ENCODE measurements around the gene LSM3.

LSM3 gene

GRCh38 chr3:14156843-14157561 lies 21.6 kb upstream of the LSM3 start:
- Histone ChIP-seq H3K4me1 (ENCODE audit: low read length) (no peaks in the 10 kb centered on the region), H3K4me3 (ENCODE audit: low read length) (no peak overlapping the region), H3K36me3 (replicated peaks; ENCODE audit: insufficient read depth, low read length) (peaks cover 10% of the 10 kb centered on the region; the same call in 1 of the 2 replicates), H3K27me3 (replicated peaks; ENCODE audit: insufficient read depth, low read length) (no peaks in the 10 kb centered on the region), H3K9me2 (replicated peaks; ENCODE audit: insufficient read depth, low read length) (no peaks in the 10 kb centered on the region), H3K79me2 (ENCODE audit: low read length) (no peaks in the 10 kb centered on the region), H3K4me2 (ENCODE audit: low read depth, low read length) (no peak overlapping the region), H3K27ac (ENCODE audit: low read length) (no peak overlapping the region), H3K9ac (ENCODE audit: low read length) (no peak overlapping the region), H2AFZ (ENCODE audit: low read length) (no peak overlapping the region), H3F3A (ENCODE audit: insufficient read depth, low read length) (no peaks in the 10 kb centered on the region), H4K20me1 (ENCODE audit: insufficient read depth, low read length) (no peaks in the 10 kb centered on the region), H3K9me3 (replicated peaks; ENCODE audit: insufficient read depth, low read length) (no peaks in the 10 kb centered on the region)
- TF ChIP-seq CTCF (IDR thresholded peaks at IDR 0.05; ENCODE audit: low read length) (no peak), EZH2 (optimal IDR thresholded peaks at IDR 0.05; ENCODE audit: low read depth, low read length) (no peak)
- no peak for DNase-seq

DNA sequence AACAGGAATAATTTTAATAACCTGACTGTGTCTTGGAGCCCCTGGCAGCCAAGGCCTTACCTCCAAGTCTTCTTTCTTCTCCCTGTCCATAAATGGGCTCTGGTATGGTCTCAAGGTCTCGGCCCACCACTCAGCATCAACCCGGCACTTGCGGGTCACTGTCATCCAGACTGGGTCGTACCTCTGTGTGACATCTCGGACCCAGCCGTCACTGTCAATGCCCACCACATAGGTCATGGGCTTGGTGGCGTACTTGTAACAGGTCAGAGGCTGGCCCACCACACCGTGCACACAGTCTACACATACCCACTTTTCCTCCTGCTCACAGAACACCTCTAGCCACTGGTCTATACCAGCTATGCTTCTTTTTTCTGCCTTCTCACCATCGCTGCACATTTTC lies 20.7 kb upstream of the LSM3 start:
- H3K27me3 ChIP-seq (replicated peaks; ENCODE audit: insufficient read depth, low read length), result no peaks in the 10 kb centered on the region
- no peak overlapping the region for H3K9ac ChIP-seq (ENCODE audit: low read length)
- no peaks in the 10 kb centered on the region for H3F3A ChIP-seq (ENCODE audit: insufficient read depth, low read length)
- H3K27ac ChIP-seq (ENCODE audit: low read length), result no peak overlapping the region
- no peaks in the 10 kb centered on the region for H3K4me1 ChIP-seq (ENCODE audit: low read length)
- no peak overlapping the region for H3K4me3 ChIP-seq (ENCODE audit: low read length)
- no peak overlapping the region for H2AFZ ChIP-seq (ENCODE audit: low read length)
- H3K79me2 ChIP-seq (ENCODE audit: low read length), result no peaks in the 10 kb centered on the region
- H4K20me1 ChIP-seq (ENCODE audit: insufficient read depth, low read length), result no peaks in the 10 kb centered on the region
- H3K9me3 ChIP-seq (replicated peaks; ENCODE audit: insufficient read depth, low read length), result no peaks in the 10 kb centered on the region
- no peaks in the 10 kb centered on the region for H3K9me2 ChIP-seq (replicated peaks; ENCODE audit: insufficient read depth, low read length)
- peaks cover 10% of the 10 kb centered on the region; the same call in 1 of the 2 replicates for H3K36me3 ChIP-seq (replicated peaks; ENCODE audit: insufficient read depth, low read length)
- no peak overlapping the region for H3K4me2 ChIP-seq (ENCODE audit: low read depth, low read length)
- no peak for DNase-seq
- TF ChIP-seq CTCF (IDR thresholded peaks at IDR 0.05; ENCODE audit: low read length), result no peak
- TF ChIP-seq EZH2phosphoT487 (IDR thresholded peaks at IDR 0.05; ENCODE audit: low read length), result no peak
- TF ChIP-seq EZH2 (optimal IDR thresholded peaks at IDR 0.05; ENCODE audit: low read depth, low read length), result no peak

DNA sequence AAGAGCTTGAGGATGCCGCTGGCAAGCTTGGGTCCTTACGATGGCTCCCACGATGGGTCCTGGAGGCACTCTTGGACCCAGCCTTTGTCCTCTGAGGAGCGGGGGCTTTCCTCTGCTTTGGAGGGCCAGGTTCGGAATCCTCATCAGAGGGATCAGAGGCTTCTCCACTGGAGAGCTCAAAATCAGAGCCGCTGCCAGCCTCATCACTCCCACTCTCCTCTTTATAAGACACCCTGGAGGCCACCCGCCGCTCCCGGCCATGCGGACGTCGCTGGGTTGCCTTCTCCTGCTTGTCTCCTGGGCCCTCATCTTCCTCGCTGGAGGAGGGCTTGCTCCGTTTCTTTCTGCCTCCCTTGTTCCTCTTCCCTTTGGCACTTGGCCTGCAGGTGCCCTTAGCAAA lies 20.2 kb upstream of the LSM3 start:
- H3K4me3 ChIP-seq (ENCODE audit: low read length), result no peak overlapping the region
- no peak overlapping the region for H3K9ac ChIP-seq (ENCODE audit: low read length)
- H3K36me3 ChIP-seq (replicated peaks; ENCODE audit: insufficient read depth, low read length), result peaks cover 10% of the 10 kb centered on the region; the same call in 1 of the 2 replicates
- H4K20me1 ChIP-seq (ENCODE audit: insufficient read depth, low read length), result no peaks in the 10 kb centered on the region
- no peak overlapping the region for H3K4me2 ChIP-seq (ENCODE audit: low read depth, low read length)
- H3F3A ChIP-seq (ENCODE audit: insufficient read depth, low read length), result no peaks in the 10 kb centered on the region
- H3K9me3 ChIP-seq (replicated peaks; ENCODE audit: insufficient read depth, low read length), result no peaks in the 10 kb centered on the region
- H3K27ac ChIP-seq (ENCODE audit: low read length), result no peak overlapping the region
- H3K79me2 ChIP-seq (ENCODE audit: low read length), result no peaks in the 10 kb centered on the region
- H3K9me2 ChIP-seq (replicated peaks; ENCODE audit: insufficient read depth, low read length), result no peaks in the 10 kb centered on the region
- no peaks in the 10 kb centered on the region for H3K27me3 ChIP-seq (replicated peaks; ENCODE audit: insufficient read depth, low read length)
- no peak for TF ChIP-seq EZH2 (optimal IDR thresholded peaks at IDR 0.05; ENCODE audit: low read depth, low read length)
- no peak for TF ChIP-seq CTCF (IDR thresholded peaks at IDR 0.05; ENCODE audit: low read length)
- no peak for TF ChIP-seq EZH2phosphoT487 (IDR thresholded peaks at IDR 0.05; ENCODE audit: low read length)
- H2AFZ ChIP-seq (ENCODE audit: low read length), result no peak overlapping the region
- DNase-seq, result no peak
- H3K4me1 ChIP-seq (ENCODE audit: low read length), result no peaks in the 10 kb centered on the region
